ENCODE results near the gene ADRA1B. TPM values are rescaled to one million over a fixed set of nuclear protein-coding genes. Genes with fewer than 3 reads are reported as not detected.

ADRA1B gene
- total RNA-seq, 1 experiment from 2014 or later: 8.3 TPM

DNA sequence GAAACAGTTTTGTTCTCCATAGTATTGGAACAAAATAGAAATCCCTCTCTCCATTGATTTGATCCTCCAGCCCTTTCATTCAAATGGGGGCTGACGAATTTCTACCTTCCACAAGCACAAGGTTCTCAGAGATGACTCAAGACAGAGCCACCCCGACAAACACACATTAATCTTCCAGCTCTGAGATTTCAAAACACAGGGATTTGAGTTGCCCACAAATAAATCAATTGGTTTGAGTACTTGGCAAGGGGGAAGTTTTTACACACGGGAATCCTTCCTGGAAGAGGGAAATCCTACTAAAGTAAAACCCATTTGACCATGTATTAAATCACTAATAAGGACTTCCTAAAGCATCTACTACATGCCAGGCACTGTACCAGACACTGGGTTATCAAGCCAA, 5.4 kb downstream of the ADRA1B start:
- in situ Hi-C loops (cut with HindIII; ENCODE audit: low pct_unique_long_range_greater_than_20kb, low sequenced_read_pairs) (no loop called here), intact Hi-C loops (cut with micrococcal nuclease; ENCODE audit: unreplicated experiment) (no loop called here)
- H3K4me3 ChIP-seq (ENCODE audit: low read depth in 2 of 2, low read length in 2 of 2): no peak overlapping the region
- ChIA-PET POLR2A (no interaction called here), CTCF (no interaction called here)
- BruUV-seq (replicated peaks): no TSS peak
- H3K27ac ChIP-seq (ENCODE audit: low read length): no peak overlapping the region
- H3K36me3 ChIP-seq (ENCODE audit: control insufficient read depth, insufficient read depth, low read length): no peaks in the 10 kb centered on the region
- no peak for TF ChIP-seq POLR2AphosphoS5 (IDR thresholded peaks at IDR 0.05; ENCODE audit: low read depth, low read length)
- no peak for TF ChIP-seq SIN3A (IDR thresholded peaks at IDR 0.05; ENCODE audit: borderline replicate concordance, insufficient read depth, low read depth, low read length)
- TF ChIP-seq, protein P1, sequence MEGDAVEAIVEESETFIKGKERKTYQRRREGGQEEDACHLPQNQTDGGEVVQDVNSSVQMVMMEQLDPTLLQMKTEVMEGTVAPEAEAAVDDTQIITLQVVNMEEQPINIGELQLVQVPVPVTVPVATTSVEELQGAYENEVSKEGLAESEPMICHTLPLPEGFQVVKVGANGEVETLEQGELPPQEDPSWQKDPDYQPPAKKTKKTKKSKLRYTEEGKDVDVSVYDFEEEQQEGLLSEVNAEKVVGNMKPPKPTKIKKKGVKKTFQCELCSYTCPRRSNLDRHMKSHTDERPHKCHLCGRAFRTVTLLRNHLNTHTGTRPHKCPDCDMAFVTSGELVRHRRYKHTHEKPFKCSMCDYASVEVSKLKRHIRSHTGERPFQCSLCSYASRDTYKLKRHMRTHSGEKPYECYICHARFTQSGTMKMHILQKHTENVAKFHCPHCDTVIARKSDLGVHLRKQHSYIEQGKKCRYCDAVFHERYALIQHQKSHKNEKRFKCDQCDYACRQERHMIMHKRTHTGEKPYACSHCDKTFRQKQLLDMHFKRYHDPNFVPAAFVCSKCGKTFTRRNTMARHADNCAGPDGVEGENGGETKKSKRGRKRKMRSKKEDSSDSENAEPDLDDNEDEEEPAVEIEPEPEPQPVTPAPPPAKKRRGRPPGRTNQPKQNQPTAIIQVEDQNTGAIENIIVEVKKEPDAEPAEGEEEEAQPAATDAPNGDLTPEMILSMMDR (IDR thresholded peaks at IDR 0.05): no peak
- TF ChIP-seq, protein P2, sequence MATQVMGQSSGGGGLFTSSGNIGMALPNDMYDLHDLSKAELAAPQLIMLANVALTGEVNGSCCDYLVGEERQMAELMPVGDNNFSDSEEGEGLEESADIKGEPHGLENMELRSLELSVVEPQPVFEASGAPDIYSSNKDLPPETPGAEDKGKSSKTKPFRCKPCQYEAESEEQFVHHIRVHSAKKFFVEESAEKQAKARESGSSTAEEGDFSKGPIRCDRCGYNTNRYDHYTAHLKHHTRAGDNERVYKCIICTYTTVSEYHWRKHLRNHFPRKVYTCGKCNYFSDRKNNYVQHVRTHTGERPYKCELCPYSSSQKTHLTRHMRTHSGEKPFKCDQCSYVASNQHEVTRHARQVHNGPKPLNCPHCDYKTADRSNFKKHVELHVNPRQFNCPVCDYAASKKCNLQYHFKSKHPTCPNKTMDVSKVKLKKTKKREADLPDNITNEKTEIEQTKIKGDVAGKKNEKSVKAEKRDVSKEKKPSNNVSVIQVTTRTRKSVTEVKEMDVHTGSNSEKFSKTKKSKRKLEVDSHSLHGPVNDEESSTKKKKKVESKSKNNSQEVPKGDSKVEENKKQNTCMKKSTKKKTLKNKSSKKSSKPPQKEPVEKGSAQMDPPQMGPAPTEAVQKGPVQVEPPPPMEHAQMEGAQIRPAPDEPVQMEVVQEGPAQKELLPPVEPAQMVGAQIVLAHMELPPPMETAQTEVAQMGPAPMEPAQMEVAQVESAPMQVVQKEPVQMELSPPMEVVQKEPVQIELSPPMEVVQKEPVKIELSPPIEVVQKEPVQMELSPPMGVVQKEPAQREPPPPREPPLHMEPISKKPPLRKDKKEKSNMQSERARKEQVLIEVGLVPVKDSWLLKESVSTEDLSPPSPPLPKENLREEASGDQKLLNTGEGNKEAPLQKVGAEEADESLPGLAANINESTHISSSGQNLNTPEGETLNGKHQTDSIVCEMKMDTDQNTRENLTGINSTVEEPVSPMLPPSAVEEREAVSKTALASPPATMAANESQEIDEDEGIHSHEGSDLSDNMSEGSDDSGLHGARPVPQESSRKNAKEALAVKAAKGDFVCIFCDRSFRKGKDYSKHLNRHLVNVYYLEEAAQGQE (IDR thresholded peaks at IDR 0.05; ENCODE audit: insufficient read depth in 1 of 2, low read depth in 2 of 2, low read length in 1 of 2): no peak
- no peak for TF ChIP-seq TCF7L2 (IDR thresholded peaks at IDR 0.05; ENCODE audit: low read depth, low read length)
- no peaks in the 10 kb centered on the region for H3K4me1 ChIP-seq (ENCODE audit: control insufficient read depth, insufficient read depth, low read length)
- H3K9me3 ChIP-seq (ENCODE audit: control insufficient read depth, insufficient read depth, low read depth, low read length): no peaks in the 10 kb centered on the region
- no peaks in the 10 kb centered on the region for H3K27me3 ChIP-seq (ENCODE audit: control insufficient read depth, insufficient read depth, low read length)
- ATAC-seq (no peak), DNase-seq (ENCODE audit: low read depth, low spot score) (no peak)

- H3K4me1 ChIP-seq (ENCODE audit: control insufficient read depth, insufficient read depth, low read length): peaks cover 5% of the 10 kb centered on the region
- TF ChIP-seq POLR2AphosphoS5 (IDR thresholded peaks at IDR 0.05; ENCODE audit: low read depth, low read length) (no peak), SIN3A (IDR thresholded peaks at IDR 0.05; ENCODE audit: borderline replicate concordance, insufficient read depth, low read depth, low read length) (no peak), TCF7L2 (IDR thresholded peaks at IDR 0.05; ENCODE audit: low read depth, low read length) (no peak)
- TF ChIP-seq, protein P1 (IDR thresholded peaks at IDR 0.05): no peak
- TF ChIP-seq, protein P2 (IDR thresholded peaks at IDR 0.05; ENCODE audit: insufficient read depth in 1 of 2, low read depth in 2 of 2, low read length in 1 of 2): no peak
- no peaks in the 10 kb centered on the region for H3K27me3 ChIP-seq (ENCODE audit: control insufficient read depth, insufficient read depth, low read length)
- DNase-seq (ENCODE audit: low read depth, low spot score): no peak
- ATAC-seq: no peak; the same call in 1 of the 2 replicates
- in situ Hi-C loops (cut with HindIII; ENCODE audit: low pct_unique_long_range_greater_than_20kb, low sequenced_read_pairs) (no loop called here), intact Hi-C loops (cut with micrococcal nuclease; ENCODE audit: unreplicated experiment) (no loop called here)
- H3K9me3 ChIP-seq (ENCODE audit: control insufficient read depth, insufficient read depth, low read depth, low read length): no peaks in the 10 kb centered on the region
- H3K27ac ChIP-seq (ENCODE audit: low read length): no peak overlapping the region
- BruUV-seq (replicated peaks): no TSS peak
- no peak overlapping the region for H3K4me3 ChIP-seq (ENCODE audit: low read depth in 2 of 2, low read length in 2 of 2)
- ChIA-PET POLR2A (no interaction called here), CTCF (no interaction called here)
- no peaks in the 10 kb centered on the region for H3K36me3 ChIP-seq (ENCODE audit: control insufficient read depth, insufficient read depth, low read length)
These were observed 6.7 kb downstream of the ADRA1B start for GRCh38 chr5:159923008-159923407.

Measured in Panc1 (cell line).